COLO668 (cell line): Measurements from ENCODE around the gene SMG9.
"Not testable (repeated sequence)": the region's sequence is repeated elsewhere in the genome, so short reads cannot be mapped to it uniquely, and the experiment has no call there.

Source experiments
- DNase-seq: peaks from one replicate; lab custom pipeline; 2025; ENCODE audit not compliant: unreplicated experiment; lab: John Stamatoyannopoulos, UW

The SMG9 gene

DNA sequence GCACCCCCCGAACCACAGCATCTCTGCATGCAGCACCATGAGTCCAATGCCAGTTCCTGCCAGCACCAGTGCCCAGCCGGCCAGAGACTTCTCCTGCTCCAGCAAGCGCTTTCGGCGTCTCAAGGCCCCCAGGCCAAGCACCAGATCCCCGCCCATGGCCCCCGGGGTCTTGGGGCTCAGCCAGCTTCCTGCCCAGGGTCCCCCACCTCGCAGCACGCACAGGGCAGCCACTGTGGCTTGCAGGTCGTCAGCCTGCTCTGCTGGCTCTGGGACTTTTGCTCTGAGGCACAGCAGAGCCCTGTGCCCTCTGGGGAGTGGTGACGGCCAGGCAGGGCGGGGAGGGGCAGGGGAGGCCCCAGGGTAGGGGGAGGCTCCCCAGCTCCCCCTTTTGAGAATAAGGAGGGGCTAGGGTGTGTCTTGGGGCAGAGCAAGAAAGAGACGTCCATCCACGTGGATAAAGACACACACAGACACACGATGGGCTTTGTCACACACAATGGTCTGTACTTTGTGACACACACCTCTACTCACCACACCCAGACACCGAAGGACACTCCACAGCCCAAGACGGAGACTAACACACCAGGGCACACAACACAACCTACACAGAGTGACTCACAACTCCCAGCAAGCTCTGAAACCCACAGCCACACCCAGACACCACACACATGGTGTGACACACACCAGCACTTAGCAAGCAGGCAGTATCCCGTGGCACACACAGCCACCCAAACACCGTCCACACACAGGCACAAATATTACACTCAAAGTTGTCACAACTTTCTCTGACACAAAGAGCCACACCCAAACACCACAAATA lies 26.2 kb upstream of the SMG9 start, which contains the start of gene KCNN4:
Gene KCNN4 (minus strand): TSS at position 268 of the 820 bp plus-strand sequence. CDS start 112 bp downstream, at position 156.
- DNase-seq: no peak

- DNase-seq: no peak
Measured at GRCh38 chr19:43779820-43780219, 25.1 kb upstream of the SMG9 start.

DNA sequence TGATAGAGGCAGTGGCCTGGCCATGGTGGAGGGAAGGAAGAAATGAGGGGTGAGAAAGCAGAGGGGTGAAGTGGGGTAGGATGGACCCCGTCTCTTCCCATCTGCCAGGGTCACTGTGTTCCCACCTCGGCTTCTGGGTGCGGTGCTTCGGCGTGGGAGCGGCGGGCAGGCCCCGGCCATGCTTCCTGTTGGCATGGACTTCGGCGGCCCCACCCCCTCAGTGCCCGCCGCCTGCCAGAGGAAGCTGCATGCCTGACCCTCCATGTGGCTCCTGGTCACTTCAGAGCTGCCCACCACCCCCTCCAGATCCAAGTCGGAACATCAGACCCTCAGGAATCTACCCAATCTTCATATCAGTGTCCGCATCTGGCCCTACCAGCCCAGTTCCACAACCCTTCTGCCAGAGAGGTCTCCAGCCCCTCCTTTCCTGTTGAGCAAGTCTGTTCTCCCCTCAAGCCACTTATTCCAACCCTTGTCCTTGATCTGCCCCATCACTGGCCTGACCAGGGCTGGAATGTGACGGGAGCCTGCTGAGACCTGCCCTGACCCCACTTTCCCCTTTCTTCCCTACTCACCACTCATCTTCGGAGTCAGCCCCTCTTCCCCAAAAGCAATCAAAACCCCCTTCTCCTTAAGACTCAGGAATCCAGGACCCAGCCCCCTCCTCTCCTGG lies 24.5 kb upstream of the SMG9 start:
- DNase-seq: no peak

- DNase-seq: peak; percentile 74
Measured at GRCh38 chr19:43778651-43779050, 23.9 kb upstream of the SMG9 start.

DNA sequence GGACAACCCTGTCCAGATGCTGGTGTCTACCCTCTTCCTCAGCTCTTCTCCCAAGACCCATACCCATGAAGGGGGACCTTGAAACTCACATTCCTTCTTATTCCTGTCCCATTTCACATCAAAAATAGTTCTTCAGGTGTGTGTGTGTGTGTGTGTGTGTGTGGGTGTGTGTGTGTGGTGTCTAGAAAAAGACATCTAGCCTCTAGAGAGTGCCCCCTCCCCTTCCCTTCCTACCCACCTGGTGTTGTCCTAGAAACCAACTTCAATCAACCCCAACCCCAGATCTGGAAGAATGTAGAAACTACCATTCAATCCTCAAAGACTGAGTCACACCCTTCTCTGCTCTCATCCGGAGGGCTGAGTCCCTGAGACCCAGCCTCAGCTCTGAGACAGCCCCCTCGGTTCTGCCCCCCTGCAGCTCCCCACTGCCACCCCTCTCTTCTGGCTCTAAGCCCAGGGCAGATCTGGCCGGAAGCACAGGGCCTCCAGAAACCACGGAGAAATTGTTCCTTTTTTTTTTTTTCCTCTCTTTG lies 22.5 kb upstream of the SMG9 start:
- DNase-seq: no peak

DNA sequence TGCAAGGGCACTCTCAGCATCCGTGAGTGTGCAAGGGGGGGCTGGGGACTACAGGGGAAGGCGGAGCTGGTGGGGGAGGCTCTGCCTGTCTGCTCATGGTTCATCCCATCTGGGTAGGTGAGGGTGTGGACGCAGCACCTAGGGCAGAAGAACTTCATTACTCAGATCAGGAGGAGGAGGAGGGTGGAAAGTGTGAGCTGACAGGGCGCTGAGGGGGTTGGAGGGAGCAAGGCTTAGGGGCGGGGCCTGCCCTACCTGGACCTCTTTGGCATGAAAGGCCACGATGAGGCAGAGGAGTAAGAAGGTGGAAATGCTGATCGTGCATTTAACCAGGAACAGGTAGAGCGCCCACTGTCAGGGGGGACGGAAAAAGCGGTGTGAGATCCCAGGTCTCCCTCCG lies 21.5 kb upstream of the SMG9 start:
- no peak for DNase-seq

GRCh38 chr19:43775299-43775890 lies 20.6 kb upstream of the SMG9 start:
- DNase-seq: no peak

DNA sequence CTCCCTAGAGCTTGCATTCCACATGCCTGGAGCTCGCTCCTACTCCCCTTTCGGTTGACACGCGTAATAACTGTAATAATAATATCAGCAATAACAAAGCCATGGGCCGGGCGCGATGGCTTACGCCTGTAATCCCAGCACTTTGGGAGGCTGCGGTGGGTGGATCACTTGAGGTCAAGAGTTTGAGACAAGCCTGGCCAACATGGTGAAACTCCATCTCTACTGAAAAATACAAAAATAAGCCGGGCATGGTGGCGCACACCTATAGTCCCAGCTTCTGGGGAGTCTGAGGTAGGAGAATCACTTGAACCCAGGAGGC lies 20.1 kb upstream of the SMG9 start:
- DNase-seq: not testable (repeated sequence)

- peak; percentile 56 for DNase-seq
Measured at GRCh38 chr19:43774103-43774939, 19.6 kb upstream of the SMG9 start.

DNA sequence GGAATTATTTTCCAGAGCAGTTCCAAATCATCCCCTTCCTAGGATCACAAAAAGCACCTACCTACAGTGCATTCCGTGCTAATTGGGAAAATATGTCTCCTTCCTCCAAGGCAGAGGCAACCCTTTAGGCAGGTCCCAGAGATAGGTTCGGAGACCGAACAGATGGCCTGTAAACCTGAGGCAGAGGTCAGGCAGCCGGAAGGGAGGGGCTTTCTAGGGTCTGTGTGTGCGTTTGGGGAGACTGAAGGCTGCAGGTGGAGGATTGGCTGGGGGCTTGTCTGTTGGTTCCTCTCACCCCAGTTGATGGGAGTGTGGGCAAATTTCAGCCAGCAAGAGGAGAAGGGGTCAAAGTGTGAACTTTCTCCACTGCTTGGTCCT lies 19.0 kb upstream of the SMG9 start:
- DNase-seq: no peak

DNA sequence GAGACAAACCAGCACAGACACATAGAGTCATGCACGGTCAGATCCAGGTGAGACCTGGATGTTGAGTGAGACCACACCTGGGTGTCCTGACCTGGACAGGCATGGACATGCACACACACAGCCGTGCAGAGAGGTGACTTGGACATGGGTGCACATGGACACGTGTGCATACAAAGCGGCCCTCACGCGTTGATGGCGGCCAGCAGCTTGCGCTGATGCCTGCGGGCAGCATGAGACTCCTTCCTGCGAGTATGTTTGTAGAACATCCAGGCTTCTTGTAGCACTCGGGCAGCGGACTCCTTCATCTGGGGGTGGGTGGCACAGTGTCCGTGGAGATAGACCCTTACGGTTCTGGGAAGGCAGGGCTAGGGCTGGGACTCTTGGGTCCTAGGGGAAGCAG lies 14.5 kb upstream of the SMG9 start:
- no peak for DNase-seq

- DNase-seq: no peak
Measured at GRCh38 chr19:43768273-43769050, 13.7 kb upstream of the SMG9 start.

DNA sequence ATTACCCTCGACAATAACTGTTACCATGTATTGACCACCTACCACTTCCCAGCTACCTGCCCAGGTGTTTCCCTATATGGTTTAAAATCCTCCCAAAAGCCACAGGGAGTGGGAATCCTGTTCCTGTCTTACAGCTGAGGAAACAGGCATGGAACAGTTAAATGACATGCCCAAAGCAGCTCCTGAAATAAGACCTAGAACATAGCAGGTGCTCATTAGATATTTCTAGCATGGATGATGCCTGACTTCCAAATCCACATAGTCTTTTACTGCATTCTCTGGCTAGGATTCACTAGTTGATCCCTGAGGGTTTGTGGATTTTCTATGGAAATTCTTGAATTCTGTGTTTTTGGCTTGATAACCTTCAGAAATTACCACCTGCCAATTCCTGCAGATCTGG lies 13.1 kb upstream of the SMG9 start:
- no peak for DNase-seq

DNA sequence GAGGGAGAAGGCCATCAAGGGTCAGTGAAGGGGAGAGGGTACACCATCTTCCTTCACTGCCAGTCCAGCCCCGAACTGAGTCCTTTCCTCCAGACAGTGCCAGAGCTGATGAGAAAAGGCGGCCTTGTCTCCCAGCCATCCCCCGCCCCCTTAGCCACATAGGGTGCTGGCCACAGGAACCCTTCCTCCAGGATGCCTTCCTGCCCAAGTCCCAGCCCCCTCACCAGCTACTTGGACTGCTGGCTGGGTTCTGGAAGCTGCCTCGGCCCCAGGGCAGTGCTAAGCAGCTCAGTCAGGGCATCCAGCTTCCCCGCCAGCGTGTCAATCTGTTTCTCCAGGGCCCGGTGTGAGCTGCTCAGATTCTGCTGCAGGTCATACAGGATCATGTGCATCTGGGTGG lies 12.6 kb upstream of the SMG9 start:
- DNase-seq: no peak

- DNase-seq: no peak
Measured at GRCh38 chr19:43766755-43767043, 11.9 kb upstream of the SMG9 start.

- DNase-seq: no peak
Measured at GRCh38 chr19:43765109-43765876, 10.5 kb upstream of the SMG9 start.

DNA sequence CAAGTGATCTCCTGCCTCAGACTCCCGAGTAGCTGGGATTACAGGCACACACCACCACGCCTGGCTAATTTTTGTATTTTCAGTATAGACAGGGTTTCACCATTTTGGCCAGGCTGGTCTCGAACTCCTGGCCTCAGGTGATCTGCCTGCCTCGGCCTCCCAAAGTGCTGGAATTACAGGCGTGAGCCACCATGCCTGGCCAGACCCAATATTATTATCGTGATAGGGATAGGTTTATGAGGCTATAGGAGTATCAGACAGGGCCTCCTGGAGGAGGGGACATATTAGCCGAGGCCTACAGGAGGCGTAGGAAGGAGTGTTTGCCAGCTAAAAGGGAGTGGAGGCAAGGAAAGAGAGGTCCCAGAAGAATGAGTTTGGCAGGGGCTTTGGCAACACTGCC lies 9.9 kb upstream of the SMG9 start:
- DNase-seq: not testable (repeated sequence)

- no peak for DNase-seq
Measured at GRCh38 chr19:43763473-43763939, 8.7 kb upstream of the SMG9 start.

GRCh38 chr19:43762814-43763213 lies 8.1 kb upstream of the SMG9 start:
- no peak for DNase-seq

DNA sequence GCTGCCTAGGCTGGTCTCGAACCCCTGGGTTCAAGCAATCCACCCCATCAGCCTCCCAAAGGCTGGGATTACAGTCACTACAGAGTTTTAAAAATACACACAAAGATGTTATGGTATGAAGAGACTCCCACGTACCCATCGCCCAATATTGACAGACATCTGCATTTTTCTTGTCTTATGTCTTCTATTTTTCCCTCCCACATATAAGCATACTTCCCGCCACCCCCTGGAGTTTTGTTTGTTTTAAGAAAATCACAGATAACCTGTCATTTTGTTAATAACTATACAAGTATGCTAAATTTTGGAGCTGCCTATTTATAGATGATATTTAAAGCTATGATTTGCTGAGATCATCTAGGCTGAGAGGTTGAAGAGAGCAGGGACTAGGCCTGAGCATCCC lies 6.2 kb upstream of the SMG9 start:
- no peak for DNase-seq
